OCI-LY7 (cell line): Measurements from ENCODE around the gene C6orf15. TPM values are rescaled to one million over a fixed set of nuclear protein-coding genes. Genes with fewer than 3 reads are reported as not detected.

Source experiments
- BruUV-seq: library from RNA; stranded (reverse); fragments of 400-500 nt; replicated peaks from 2 replicates; lab custom pipeline; 2021; lab: Mats Ljungman, UMichigan
- CTCF ChIA-PET: fragments of 300-600 bp; sonication (Branson Sonifier 250); formaldehyde crosslinking; loops from one replicate; lab custom pipeline; 2022; ENCODE audit warnings: antibody characterized with exemption; ENCODE audit not compliant: unreplicated experiment; lab: Charles Lee
- POLR2A ChIA-PET: fragments of 300-600 bp; sonication (Branson Sonifier 250); formaldehyde crosslinking; loops from one replicate; lab custom pipeline; 2022; ENCODE audit warnings: antibody characterized with exemption; lab: Charles Lee
- DNase-seq: peaks from one replicate; pipeline ENCODE4 v3.0.0-alpha.2; 2015; ENCODE audit warnings: low spot score
- H2AFZ ChIP-seq: fragments of 200-600 bp; sonication (generic), shearing (Covaris generic); 2 replicates; pipeline ENCODE4 v1.6.1; 2014; ENCODE audit warnings: mild to moderate bottlenecking, antibody characterized with exemption, low read length, moderate library complexity
- H3K27ac ChIP-seq: fragments of 200-600 bp; sonication (generic); 2 replicates; pipeline ENCODE4 v1.5.1; 2014; ENCODE audit warnings: mixed run types, low read depth, mild to moderate bottlenecking, moderate library complexity, low read length, inconsistent platforms; ENCODE audit not compliant: poor library complexity, severe bottlenecking
- H3K36me3 ChIP-seq: fragments of 200-600 bp; sonication (generic); 2 replicates; pipeline ENCODE4 v1.6.1; 2014; ENCODE audit warnings: mild to moderate bottlenecking, antibody characterized with exemption, low read length, moderate library complexity, mixed read lengths; ENCODE audit not compliant: insufficient read depth
- H3K4me1 ChIP-seq: fragments of 200-600 bp; sonication (generic); 2 replicates; pipeline ENCODE4 v1.5.1; 2014; ENCODE audit warnings: mild to moderate bottlenecking, low read length; ENCODE audit not compliant: insufficient read depth, poor library complexity, severe bottlenecking
- H3K4me2 ChIP-seq: fragments of 200-600 bp; sonication (generic); 2 replicates; pipeline ENCODE4 v1.6.1; 2014; ENCODE audit warnings: mild to moderate bottlenecking, low read length
- H3K4me3 ChIP-seq: fragments of 200-600 bp; sonication (generic); 2 replicates; pipeline ENCODE4 v1.5.1; 2014; ENCODE audit warnings: mild to moderate bottlenecking, low read depth, low read length; ENCODE audit not compliant: poor library complexity, severe bottlenecking
- H3K79me2 ChIP-seq: fragments of 200-600 bp; sonication (generic); 2 replicates; pipeline ENCODE4 v1.6.1; 2016; ENCODE audit warnings: low read depth, mild to moderate bottlenecking, low read length, moderate library complexity, mixed read lengths; ENCODE audit not compliant: insufficient read depth
- H3K9me2 ChIP-seq: fragments of 200-600 bp; sonication (generic); 2 replicates; pipeline ENCODE4 v1.6.1; 2016; ENCODE audit warnings: mild to moderate bottlenecking, low read length, mixed read lengths; ENCODE audit not compliant: insufficient read depth
- H3K9me3 ChIP-seq: fragments of 200-600 bp; sonication (generic); 2 replicates; pipeline ENCODE4 v1.6.1; 2014; ENCODE audit warnings: mild to moderate bottlenecking, mixed run types, low read length, mixed read lengths
- H4K20me1 ChIP-seq: fragments of 200-600 bp; sonication (generic); 2 replicates; pipeline ENCODE4 v1.6.1; 2014; ENCODE audit warnings: mild to moderate bottlenecking, antibody characterized with exemption, low read length, moderate library complexity, mixed read lengths; ENCODE audit not compliant: insufficient read depth
- CTCF ChIP-seq: fragments of 200-600 bp; sonication (generic); conservative IDR thresholded peaks from 2 replicates; pipeline ENCODE4 v1.5.1; 2014; ENCODE audit warnings: mild to moderate bottlenecking, antibody characterized with exemption, low read length, moderate library complexity, mixed read lengths
- EZH2phosphoT487 ChIP-seq: fragments of 200-600 bp; sonication (generic); IDR thresholded peaks from 2 replicates; pipeline ENCODE4 v1.6.1; 2018; ENCODE audit warnings: low read depth, borderline replicate concordance, mild to moderate bottlenecking, mixed run types, antibody characterized with exemption, low read length, moderate library complexity, mixed read lengths
- intact Hi-C: fragments of 100-400 bp; cut with micrococcal nuclease; formaldehyde crosslinking; loops from one replicate; pipeline ENCODE4 v1.10.0; 2022; ENCODE audit not compliant: unreplicated experiment
- total RNA-seq, 2 experiments: library from RNA; depleted of rRNA in 1 of 2; stranded (reverse); fragments of >200 nt in 1 of 2; shearing (Covaris generic) in 1 of 2; gene quantifications; 2 replicates each; pipeline ENCODE4 v1.2.3, GENCODE V29; 2014 to 2022

Gene C6orf15
- total RNA-seq, 2 experiments from 2014 or later = not detected

GRCh38 chr6:31142361-31142761 lies 30.0 kb upstream of the C6orf15 start:
- BruUV-seq = no TSS peak
- Histone ChIP-seq H3K27ac (no peak overlapping the region), H3K9me2 (no peaks in the 10 kb centered on the region), H3K4me2 (no peak overlapping the region), H4K20me1 (no peaks in the 10 kb centered on the region), H3K36me3 (no peaks in the 10 kb centered on the region), H2AFZ (no peak overlapping the region), H3K9me3 (no peaks in the 10 kb centered on the region), H3K4me1 (peaks cover 6% of the 10 kb centered on the region), H3K4me3 (no peak overlapping the region), H3K79me2 (no peaks in the 10 kb centered on the region)
- ChIA-PET POLR2A (interaction anchor here (1.0 kb wide), 1 partner anchor 16 kb away, joined by 4 read pairs; the partner anchor contains the start of genes CCHCR1 and TCF19), CTCF (no interaction called here)
- intact Hi-C loops = no loop called here
- TF ChIP-seq EZH2phosphoT487 (no peak), CTCF (no peak)
- no peak for DNase-seq

- H4K20me1 ChIP-seq = no peaks in the 10 kb centered on the region
- CTCF ChIA-PET = interaction anchor here (2.0 kb wide), 1 partner anchor 226 kb away, joined by 4 read pairs; no protein-coding TSS in a partner anchor
- H3K9me3 ChIP-seq = no peaks in the 10 kb centered on the region
- no peaks in the 10 kb centered on the region for H3K36me3 ChIP-seq
- no peak for TF ChIP-seq EZH2phosphoT487
- no peak for TF ChIP-seq CTCF
- H3K9me2 ChIP-seq = no peaks in the 10 kb centered on the region
- DNase-seq = no peak
- intact Hi-C loops = no loop called here
- H3K27ac ChIP-seq = no peak overlapping the region
- no peak overlapping the region for H2AFZ ChIP-seq
- no peaks in the 10 kb centered on the region for H3K79me2 ChIP-seq
- no TSS peak for BruUV-seq
- no peak overlapping the region for H3K4me2 ChIP-seq
- H3K4me1 ChIP-seq = peaks cover 6% of the 10 kb centered on the region
- no peak overlapping the region for H3K4me3 ChIP-seq
- POLR2A ChIA-PET = no interaction called here
These were observed 28.3 kb upstream of the C6orf15 start for GRCh38 chr6:31140643-31141042.

GRCh38 chr6:31139599-31139998 lies 27.2 kb upstream of the C6orf15 start:
- H2AFZ ChIP-seq = no peak overlapping the region
- H3K4me2 ChIP-seq = no peak overlapping the region
- H3K4me1 ChIP-seq = peaks cover 6% of the 10 kb centered on the region
- H4K20me1 ChIP-seq = no peaks in the 10 kb centered on the region
- BruUV-seq = no TSS peak
- CTCF ChIA-PET = interaction anchor here (2.0 kb wide), 1 partner anchor 227 kb away, joined by 4 read pairs; no protein-coding TSS in a partner anchor
- TF ChIP-seq EZH2phosphoT487 = no peak
- no peak for TF ChIP-seq CTCF
- H3K4me3 ChIP-seq = no peak overlapping the region
- POLR2A ChIA-PET = no interaction called here
- no peaks in the 10 kb centered on the region for H3K36me3 ChIP-seq
- no peaks in the 10 kb centered on the region for H3K79me2 ChIP-seq
- intact Hi-C loops = no loop called here
- H3K9me3 ChIP-seq = no peaks in the 10 kb centered on the region
- no peak overlapping the region for H3K27ac ChIP-seq
- DNase-seq = no peak
- no peaks in the 10 kb centered on the region for H3K9me2 ChIP-seq
